ENCODE data around the gene XPO1.
"Not testable (repeated sequence)": the region's sequence is repeated elsewhere in the genome, so short reads cannot be mapped to it uniquely, and the experiment has no call there.

The XPO1 gene

DNA sequence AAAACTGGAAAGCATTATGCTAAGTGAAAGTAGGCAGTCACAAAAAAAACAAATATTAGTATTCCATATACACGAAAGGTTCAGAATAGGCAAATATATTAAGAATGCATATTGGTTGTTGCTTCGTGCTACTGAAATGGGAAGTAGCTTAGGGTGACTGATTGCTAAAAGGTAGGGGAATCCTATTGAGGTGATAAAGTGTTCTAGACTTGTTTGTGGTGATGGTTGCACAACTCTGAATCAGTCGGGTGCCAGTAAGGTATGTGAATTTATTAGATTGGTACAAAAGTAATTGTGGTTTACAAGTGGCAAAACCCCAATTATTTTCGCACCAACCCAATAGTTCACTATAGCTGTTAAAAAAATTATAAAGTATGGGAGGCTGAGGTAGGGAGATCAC is 88.0 kb downstream of the XPO1 start:
- no peak overlapping the region for H2BK15ac ChIP-seq (ENCODE audit: low read length)
- peaks cover 0 to 2% of the 10 kb centered on the region in 2 donors for H3K36me3 ChIP-seq (replicated peaks in 1 of 2; ENCODE audit: control insufficient read depth in 2 of 2, insufficient read depth in 2 of 2, low read length in 2 of 2)
- WGBS, 2 donors (ENCODE audit: extremely low coverage in 2 of 2, insufficient read length in 2 of 2, insufficient replicate concordance in 1 of 2): no CpG with 5 or more reads among the region's 4 CpGs
- H4K91ac ChIP-seq (ENCODE audit: low read depth, low read length, poor library complexity): no peak overlapping the region
- H3K9ac ChIP-seq (ENCODE audit: low read depth, low read length, poor library complexity): no peak overlapping the region
- peaks cover 5% of the 10 kb centered on the region for H3K79me1 ChIP-seq (ENCODE audit: low read depth, low read length)
- H2BK5ac ChIP-seq (ENCODE audit: low read length): no peak overlapping the region
- no peak overlapping the region for H3K4me2 ChIP-seq (ENCODE audit: insufficient read depth, low read length, poor library complexity, severe bottlenecking)
- no peak overlapping the region for H3K23ac ChIP-seq (ENCODE audit: low read depth, low read length, poor library complexity)
- H3K4ac ChIP-seq (ENCODE audit: low read length): no peak overlapping the region
- H3K18ac ChIP-seq (ENCODE audit: low read length): no peak overlapping the region
- H4K8ac ChIP-seq (ENCODE audit: low read depth, low read length): no peak overlapping the region
- no peak for DNase-seq (ENCODE audit: low spot score)
- H2BK120ac ChIP-seq (ENCODE audit: low read depth, low read length): no peak overlapping the region
- H3K4me1 ChIP-seq (ENCODE audit: control insufficient read depth in 2 of 2, insufficient read depth in 1 of 2, low read depth in 1 of 2, low read length in 2 of 2): no peaks in the 10 kb centered on the region
- H2AFZ ChIP-seq (ENCODE audit: low read length): no peak overlapping the region
- H3K14ac ChIP-seq (ENCODE audit: low read length): no peak overlapping the region
- H2BK12ac ChIP-seq (ENCODE audit: low read length): no peak overlapping the region
- no peak overlapping the region for H3K27ac ChIP-seq (replicated peaks; ENCODE audit: low read length)
- no peak overlapping the region for H2AK5ac ChIP-seq (ENCODE audit: low read depth, low read length)
- H3K4me3 ChIP-seq (ENCODE audit: low read length in 2 of 2): no peak overlapping the region
- no peaks in the 10 kb centered on the region for H3K27me3 ChIP-seq (ENCODE audit: control insufficient read depth in 3 of 3, insufficient read depth in 3 of 3, low read depth in 1 of 3, low read length in 3 of 3)
- H3K9me3 ChIP-seq (replicated peaks in 1 of 2; ENCODE audit: control insufficient read depth in 2 of 2, insufficient read depth in 1 of 2, low read depth in 1 of 2, low read length in 2 of 2): no peaks in the 10 kb centered on the region

GRCh38 chr2:61448229-61448628 is 89.9 kb downstream of the XPO1 start:
- H3K18ac ChIP-seq (ENCODE audit: low read length): no peak overlapping the region
- no peak overlapping the region for H4K91ac ChIP-seq (ENCODE audit: low read depth, low read length, poor library complexity)
- no peak overlapping the region for H3K4ac ChIP-seq (ENCODE audit: low read length)
- H2BK15ac ChIP-seq (ENCODE audit: low read length): no peak overlapping the region
- no peak overlapping the region for H2BK120ac ChIP-seq (ENCODE audit: low read depth, low read length)
- no peak overlapping the region for H3K9ac ChIP-seq (ENCODE audit: low read depth, low read length, poor library complexity)
- H3K23ac ChIP-seq (ENCODE audit: low read depth, low read length, poor library complexity): no peak overlapping the region
- no peak overlapping the region for H3K27ac ChIP-seq (replicated peaks; ENCODE audit: low read length)
- H3K9me3 ChIP-seq (replicated peaks in 1 of 2; ENCODE audit: control insufficient read depth in 2 of 2, insufficient read depth in 1 of 2, low read depth in 1 of 2, low read length in 2 of 2): peaks cover 0 to 14% of the 10 kb centered on the region in 2 donors
- no peak overlapping the region for H3K14ac ChIP-seq (ENCODE audit: low read length)
- H4K8ac ChIP-seq (ENCODE audit: low read depth, low read length): no peak overlapping the region
- no peak overlapping the region for H3K4me3 ChIP-seq (ENCODE audit: low read length in 2 of 2)
- H3K4me2 ChIP-seq (ENCODE audit: insufficient read depth, low read length, poor library complexity, severe bottlenecking): no peak overlapping the region
- no peaks in the 10 kb centered on the region for H3K4me1 ChIP-seq (ENCODE audit: control insufficient read depth in 2 of 2, insufficient read depth in 1 of 2, low read depth in 1 of 2, low read length in 2 of 2)
- H2AFZ ChIP-seq (ENCODE audit: low read length): no peak overlapping the region
- peaks cover 2 to 7% of the 10 kb centered on the region in 2 donors for H3K36me3 ChIP-seq (replicated peaks in 1 of 2; ENCODE audit: control insufficient read depth in 2 of 2, insufficient read depth in 2 of 2, low read length in 2 of 2)
- no peak for DNase-seq (ENCODE audit: low spot score)
- H3K27me3 ChIP-seq (ENCODE audit: control insufficient read depth in 3 of 3, insufficient read depth in 3 of 3, low read depth in 1 of 3, low read length in 3 of 3): no peaks in the 10 kb centered on the region
- no peak overlapping the region for H2BK5ac ChIP-seq (ENCODE audit: low read length)
- no peak overlapping the region for H2AK5ac ChIP-seq (ENCODE audit: low read depth, low read length)
- H3K79me1 ChIP-seq (ENCODE audit: low read depth, low read length): peaks cover 9% of the 10 kb centered on the region
- no peak overlapping the region for H2BK12ac ChIP-seq (ENCODE audit: low read length)
- no CpG with 5 or more reads among the region's 2 CpGs for WGBS, 2 donors (ENCODE audit: extremely low coverage in 2 of 2, insufficient read length in 2 of 2, insufficient replicate concordance in 1 of 2)

GRCh38 chr2:61446971-61447370 is 91.2 kb downstream of the XPO1 start:
- H3K23ac ChIP-seq (ENCODE audit: low read depth, low read length, poor library complexity); H2BK5ac ChIP-seq (ENCODE audit: low read length); H2AFZ ChIP-seq (ENCODE audit: low read length); H4K8ac ChIP-seq (ENCODE audit: low read depth, low read length); H3K9ac ChIP-seq (ENCODE audit: low read depth, low read length, poor library complexity); H3K4ac ChIP-seq (ENCODE audit: low read length); H3K18ac ChIP-seq (ENCODE audit: low read length); DNase-seq (ENCODE audit: low spot score); H3K4me2 ChIP-seq (ENCODE audit: insufficient read depth, low read length, poor library complexity, severe bottlenecking); H2BK120ac ChIP-seq (ENCODE audit: low read depth, low read length); H3K27ac ChIP-seq (replicated peaks; ENCODE audit: low read length); H2BK15ac ChIP-seq (ENCODE audit: low read length); H3K4me1 ChIP-seq (ENCODE audit: control insufficient read depth in 2 of 2, insufficient read depth in 1 of 2, low read depth in 1 of 2, low read length in 2 of 2); H3K14ac ChIP-seq (ENCODE audit: low read length); H3K79me1 ChIP-seq (ENCODE audit: low read depth, low read length); H2AK5ac ChIP-seq (ENCODE audit: low read depth, low read length); H2BK12ac ChIP-seq (ENCODE audit: low read length); H3K27me3 ChIP-seq (ENCODE audit: control insufficient read depth in 3 of 3, insufficient read depth in 3 of 3, low read depth in 1 of 3, low read length in 3 of 3); H3K36me3 ChIP-seq (replicated peaks in 1 of 2; ENCODE audit: control insufficient read depth in 2 of 2, insufficient read depth in 2 of 2, low read length in 2 of 2); H4K91ac ChIP-seq (ENCODE audit: low read depth, low read length, poor library complexity); H3K4me3 ChIP-seq (ENCODE audit: low read length in 2 of 2): not testable (repeated sequence)
- WGBS, 2 donors (ENCODE audit: extremely low coverage in 2 of 2, insufficient read length in 2 of 2, insufficient replicate concordance in 1 of 2): no CpG with 5 or more reads among the region's 7 CpGs
- H3K9me3 ChIP-seq (replicated peaks in 1 of 2; ENCODE audit: control insufficient read depth in 2 of 2, insufficient read depth in 1 of 2, low read depth in 1 of 2, low read length in 2 of 2): peaks cover 0 to 14% of the 10 kb centered on the region in 2 donors

GRCh38 chr2:61443342-61444041 is 94.7 kb downstream of the XPO1 start:
- Histone ChIP-seq H2BK120ac (ENCODE audit: low read depth, low read length) (no peak overlapping the region), H3K79me1 (ENCODE audit: low read depth, low read length) (peaks cover 13% of the 10 kb centered on the region), H3K4me1 (ENCODE audit: control insufficient read depth in 2 of 2, insufficient read depth in 1 of 2, low read depth in 1 of 2, low read length in 2 of 2) (peaks cover 0 to 5% of the 10 kb centered on the region in 2 donors), H3K36me3 (replicated peaks in 1 of 2; ENCODE audit: control insufficient read depth in 2 of 2, insufficient read depth in 2 of 2, low read length in 2 of 2) (peaks cover 3 to 7% of the 10 kb centered on the region in 2 donors), H3K14ac (ENCODE audit: low read length) (no peak overlapping the region), H3K18ac (ENCODE audit: low read length) (no peak overlapping the region), H3K9ac (ENCODE audit: low read depth, low read length, poor library complexity) (no peak overlapping the region), H2BK15ac (ENCODE audit: low read length) (no peak overlapping the region), H3K4me3 (ENCODE audit: low read length in 2 of 2) (no peak overlapping the region), H3K4me2 (ENCODE audit: insufficient read depth, low read length, poor library complexity, severe bottlenecking) (no peak overlapping the region), H3K9me3 (replicated peaks in 1 of 2; ENCODE audit: control insufficient read depth in 2 of 2, insufficient read depth in 1 of 2, low read depth in 1 of 2, low read length in 2 of 2) (peaks cover 0 to 14% of the 10 kb centered on the region in 2 donors), H2BK12ac (ENCODE audit: low read length) (no peak overlapping the region), H2BK5ac (ENCODE audit: low read length) (no peak overlapping the region), H3K27ac (replicated peaks; ENCODE audit: low read length) (no peak overlapping the region), H3K4ac (ENCODE audit: low read length) (no peak overlapping the region), H3K27me3 (ENCODE audit: control insufficient read depth in 3 of 3, insufficient read depth in 3 of 3, low read depth in 1 of 3, low read length in 3 of 3) (no peaks in the 10 kb centered on the region), H2AK5ac (ENCODE audit: low read depth, low read length) (no peak overlapping the region), H4K91ac (ENCODE audit: low read depth, low read length, poor library complexity) (no peak overlapping the region), H3K23ac (ENCODE audit: low read depth, low read length, poor library complexity) (no peak overlapping the region), H2AFZ (ENCODE audit: low read length) (no peak overlapping the region), H4K8ac (ENCODE audit: low read depth, low read length) (no peak overlapping the region)
- DNase-seq (ENCODE audit: low spot score): no peak
- 100% methylated on average over 2 of the region's 7 CpGs; no CpG with 5 or more reads in 1 of the 2 donors for WGBS, 2 donors (ENCODE audit: extremely low coverage in 2 of 2, insufficient read length in 2 of 2, insufficient replicate concordance in 1 of 2)
